ENCODE results near the gene KLHL18.

The KLHL18 gene

GRCh38 chr3:47339951-47340350 is 57.2 kb downstream of the KLHL18 start:
- no peaks in the 10 kb centered on the region for H3K9me3 ChIP-seq (ENCODE audit: insufficient read depth, low read depth, low read length)

GRCh38 chr3:47340866-47341265 is 58.1 kb downstream of the KLHL18 start:
- H3K4me3 ChIP-seq (ENCODE audit: low read length, poor library complexity, severe bottlenecking) = no peak overlapping the region
- peaks cover 65% of the 10 kb centered on the region; the same call in 1 of the 2 replicates for H3K36me3 ChIP-seq (ENCODE audit: insufficient read depth, low read length)
- no peaks in the 10 kb centered on the region for H3K79me2 ChIP-seq (ENCODE audit: insufficient read depth, low read length)
- TF ChIP-seq CTCF (conservative IDR thresholded peaks at IDR 0.05; ENCODE audit: low read length) (no peak), EZH2phosphoT487 (IDR thresholded peaks at IDR 0.05; ENCODE audit: borderline replicate concordance) (no peak)
- H3K9ac ChIP-seq (ENCODE audit: low read depth, low read length, poor library complexity, severe bottlenecking) = no peak overlapping the region
- no peak overlapping the region for H3K4me2 ChIP-seq (ENCODE audit: low read depth, low read length, poor library complexity, severe bottlenecking)
- no peak overlapping the region for H2AFZ ChIP-seq (ENCODE audit: low read length)
- H3K9me3 ChIP-seq (ENCODE audit: insufficient read depth, low read depth, low read length) = no peaks in the 10 kb centered on the region
- H3K4me1 ChIP-seq (ENCODE audit: insufficient read depth, low read length, poor library complexity, severe bottlenecking) = no peaks in the 10 kb centered on the region
- H3F3A ChIP-seq (ENCODE audit: low read depth) = no peaks in the 10 kb centered on the region
- no peaks in the 10 kb centered on the region for H3K9me2 ChIP-seq (replicated peaks; ENCODE audit: low read depth, low read length)
- no peaks in the 10 kb centered on the region for H3K27me3 ChIP-seq (ENCODE audit: insufficient read depth, low read length, poor library complexity, severe bottlenecking)
- H4K20me1 ChIP-seq (ENCODE audit: insufficient read depth, low read length, poor library complexity, severe bottlenecking) = no peaks in the 10 kb centered on the region

More at GRCh38 chr3:47339951-47340350, 57.2 kb downstream of the KLHL18 start:
- Histone ChIP-seq H4K20me1 (ENCODE audit: insufficient read depth, low read length, poor library complexity, severe bottlenecking) (no peaks in the 10 kb centered on the region), H3K9me2 (replicated peaks; ENCODE audit: low read depth, low read length) (no peaks in the 10 kb centered on the region), H3K4me3 (ENCODE audit: low read length, poor library complexity, severe bottlenecking) (no peak overlapping the region), H3F3A (ENCODE audit: low read depth) (no peaks in the 10 kb centered on the region), H3K9ac (ENCODE audit: low read depth, low read length, poor library complexity, severe bottlenecking) (no peak overlapping the region), H3K79me2 (ENCODE audit: insufficient read depth, low read length) (no peaks in the 10 kb centered on the region), H3K27me3 (ENCODE audit: insufficient read depth, low read length, poor library complexity, severe bottlenecking) (no peaks in the 10 kb centered on the region), H3K4me1 (ENCODE audit: insufficient read depth, low read length, poor library complexity, severe bottlenecking) (no peaks in the 10 kb centered on the region), H3K36me3 (ENCODE audit: insufficient read depth, low read length) (peaks cover 69% of the 10 kb centered on the region; the same call in 1 of the 2 replicates), H3K4me2 (ENCODE audit: low read depth, low read length, poor library complexity, severe bottlenecking) (no peak overlapping the region), H2AFZ (ENCODE audit: low read length) (no peak overlapping the region)
- TF ChIP-seq EZH2phosphoT487 (IDR thresholded peaks at IDR 0.05; ENCODE audit: borderline replicate concordance) (no peak), CTCF (conservative IDR thresholded peaks at IDR 0.05; ENCODE audit: low read length) (no peak)

GRCh38 chr3:47342151-47342550 is 59.4 kb downstream of the KLHL18 start:
- Histone ChIP-seq H3K4me2 (ENCODE audit: low read depth, low read length, poor library complexity, severe bottlenecking) (no peak overlapping the region), H3K9ac (ENCODE audit: low read depth, low read length, poor library complexity, severe bottlenecking) (no peak overlapping the region), H3K9me2 (replicated peaks; ENCODE audit: low read depth, low read length) (no peaks in the 10 kb centered on the region), H3K9me3 (ENCODE audit: insufficient read depth, low read depth, low read length) (no peaks in the 10 kb centered on the region), H3K4me3 (ENCODE audit: low read length, poor library complexity, severe bottlenecking) (no peak overlapping the region), H3F3A (ENCODE audit: low read depth) (no peaks in the 10 kb centered on the region), H4K20me1 (ENCODE audit: insufficient read depth, low read length, poor library complexity, severe bottlenecking) (no peaks in the 10 kb centered on the region), H2AFZ (ENCODE audit: low read length) (no peak overlapping the region), H3K27me3 (ENCODE audit: insufficient read depth, low read length, poor library complexity, severe bottlenecking) (no peaks in the 10 kb centered on the region), H3K79me2 (ENCODE audit: insufficient read depth, low read length) (no peaks in the 10 kb centered on the region), H3K36me3 (ENCODE audit: insufficient read depth, low read length) (peaks cover 52% of the 10 kb centered on the region; the same call in 1 of the 2 replicates), H3K4me1 (ENCODE audit: insufficient read depth, low read length, poor library complexity, severe bottlenecking) (no peaks in the 10 kb centered on the region)
- TF ChIP-seq CTCF (conservative IDR thresholded peaks at IDR 0.05; ENCODE audit: low read length) (no peak), EZH2phosphoT487 (IDR thresholded peaks at IDR 0.05; ENCODE audit: borderline replicate concordance) (no peak)
